ENCODE data around the gene RAB35. TPM values are rescaled to one million over a fixed set of nuclear protein-coding genes. Genes with fewer than 3 reads are reported as not detected.

RAB35 gene
- total RNA-seq, 1 experiment from 2014 or later, result 57.1 TPM

DNA sequence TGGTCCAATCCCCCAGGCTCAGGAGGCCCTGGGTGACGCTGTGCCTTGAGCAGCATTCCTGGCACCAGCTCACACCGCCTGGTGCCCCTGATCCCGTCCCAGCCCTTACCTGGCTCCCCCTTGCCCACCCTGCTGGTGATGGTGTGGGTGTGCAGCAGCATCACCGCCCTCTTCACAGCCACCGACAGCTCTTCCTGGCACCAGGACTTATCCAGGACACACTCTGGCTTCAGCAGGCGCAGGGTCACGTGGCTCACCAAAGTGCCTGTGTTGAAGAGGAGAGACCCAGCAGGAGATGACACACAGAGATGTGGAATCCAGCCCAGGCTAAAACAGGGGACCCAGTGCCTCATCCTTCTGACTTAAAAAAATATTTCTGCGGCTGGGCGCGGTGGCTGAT is 41.8 kb upstream of the RAB35 start:
- CTCF ChIA-PET, result no interaction called here
- BruUV-seq (replicated peaks), result no TSS peak
- no peaks in the 10 kb centered on the region for H3K9me2 ChIP-seq (ENCODE audit: insufficient read depth)
- peaks cover 10% of the 10 kb centered on the region for H3K79me2 ChIP-seq (ENCODE audit: insufficient read depth, low read length)
- DNase-seq (ENCODE audit: low read depth, low spot score) (no peak), ATAC-seq (peak; percentile 27; the same call in 1 of the 2 replicates)
- H3K36me3 ChIP-seq (ENCODE audit: control insufficient read depth in 1 of 2, insufficient read depth in 2 of 2, low read length in 2 of 2), result peaks cover 78 to 97% of the 10 kb centered on the region in 2 experiments; a peak in 3 of 4 replicates
- intact Hi-C loops (cut with micrococcal nuclease), result no loop called here
- H3K4me1 ChIP-seq (ENCODE audit: control insufficient read depth in 1 of 2, insufficient read depth in 2 of 2, low read length in 2 of 2), result no peaks in the 10 kb centered on the region
- no peak overlapping the region for H2AFZ ChIP-seq (ENCODE audit: low read depth, low read length, poor library complexity, severe bottlenecking)
- no peak overlapping the region for H3K4me2 ChIP-seq (ENCODE audit: low read length)
- POLR2A ChIA-PET, result interaction anchor here (1.1 kb wide), 1 partner anchor 43 kb away, joined by 3 read pairs; the partner anchor contains the start of gene RPLP0
- H3K9me3 ChIP-seq (ENCODE audit: control insufficient read depth in 1 of 2, insufficient read depth in 1 of 2, low read depth in 1 of 2, low read length in 2 of 2), result no peaks in the 10 kb centered on the region
- H3K27ac ChIP-seq (ENCODE audit: low read depth, low read length), result no peak overlapping the region
- RAD21 ChIA-PET (ENCODE audit: low non-redundant PET in 1 of 2, low total read pairs in 2 of 2, uncharacterized antibody in 2 of 2, unreplicated experiment in 2 of 2), result no interaction called here
- no peaks in the 10 kb centered on the region for H3K27me3 ChIP-seq (ENCODE audit: insufficient read depth, low read length)
- no peaks in the 10 kb centered on the region for H4K20me1 ChIP-seq (ENCODE audit: insufficient read depth)
- no peak overlapping the region for H3K4me3 ChIP-seq (replicated peaks in 1 of 2; ENCODE audit: low read depth in 1 of 2, low read length in 2 of 2)
- no peak overlapping the region for H3K9ac ChIP-seq (ENCODE audit: low read length)
- TF ChIP-seq EZH2 (IDR thresholded peaks at IDR 0.05) (no peak), TCF7L2 (IDR thresholded peaks at IDR 0.05; ENCODE audit: borderline replicate concordance, extremely low read depth, insufficient read depth, insufficient read length) (no peak), ZBTB33 (IDR thresholded peaks at IDR 0.05; ENCODE audit: extremely low read depth, insufficient replicate concordance, low read length) (no peak), YY1 (IDR thresholded peaks at IDR 0.05; ENCODE audit: extremely low read depth, insufficient replicate concordance, low read depth, low read length) (no peak), POLR2A (IDR thresholded peaks at IDR 0.05; ENCODE audit: borderline replicate concordance, extremely low read depth, insufficient read depth, insufficient read length) (no peak), ZNF274 (IDR thresholded peaks at IDR 0.05; ENCODE audit: low read depth, low read length) (no peak), ZFX (IDR thresholded peaks at IDR 0.05) (no peak), CEBPB (IDR thresholded peaks at IDR 0.05; ENCODE audit: low read depth) (no peak)

GRCh38 chr12:120157678-120158077 is 41.1 kb upstream of the RAB35 start:
- no TSS peak for BruUV-seq (replicated peaks)
- H3K27ac ChIP-seq (ENCODE audit: low read depth, low read length), result no peak overlapping the region
- POLR2A ChIA-PET, result no interaction called here
- H3K4me1 ChIP-seq (ENCODE audit: control insufficient read depth in 1 of 2, insufficient read depth in 2 of 2, low read length in 2 of 2), result no peaks in the 10 kb centered on the region
- H3K4me3 ChIP-seq (replicated peaks in 1 of 2; ENCODE audit: low read depth in 1 of 2, low read length in 2 of 2), result no peak overlapping the region
- peaks cover 78 to 97% of the 10 kb centered on the region in 2 experiments; a peak in 3 of 4 replicates for H3K36me3 ChIP-seq (ENCODE audit: control insufficient read depth in 1 of 2, insufficient read depth in 2 of 2, low read length in 2 of 2)
- CTCF ChIA-PET, result no interaction called here
- no peak for ATAC-seq
- H3K79me2 ChIP-seq (ENCODE audit: insufficient read depth, low read length), result peaks cover 17% of the 10 kb centered on the region
- H3K9ac ChIP-seq (ENCODE audit: low read length), result no peak overlapping the region
- H3K27me3 ChIP-seq (ENCODE audit: insufficient read depth, low read length), result no peaks in the 10 kb centered on the region
- no peak overlapping the region for H2AFZ ChIP-seq (ENCODE audit: low read depth, low read length, poor library complexity, severe bottlenecking)
- DNase-seq (ENCODE audit: low read depth, low spot score), result no peak
- no peaks in the 10 kb centered on the region for H4K20me1 ChIP-seq (ENCODE audit: insufficient read depth)
- H3K9me2 ChIP-seq (ENCODE audit: insufficient read depth), result no peaks in the 10 kb centered on the region
- no peak overlapping the region for H3K4me2 ChIP-seq (ENCODE audit: low read length)
- H3K9me3 ChIP-seq (ENCODE audit: control insufficient read depth in 1 of 2, insufficient read depth in 1 of 2, low read depth in 1 of 2, low read length in 2 of 2), result no peaks in the 10 kb centered on the region
- RAD21 ChIA-PET (ENCODE audit: low non-redundant PET in 1 of 2, low total read pairs in 2 of 2, uncharacterized antibody in 2 of 2, unreplicated experiment in 2 of 2), result no interaction called here
- intact Hi-C loops (cut with micrococcal nuclease), result no loop called here
- TF ChIP-seq EGR1 (IDR thresholded peaks at IDR 0.05; ENCODE audit: low read depth) (no peak), CTCF (IDR thresholded peaks at IDR 0.05 in 2 of 3, conservative IDR thresholded peaks at IDR 0.05 in 1 of 3; ENCODE audit: borderline replicate concordance in 1 of 3, insufficient read depth in 1 of 3, low read depth in 2 of 3, low read length in 2 of 3) (no peak), RAD21 (IDR thresholded peaks at IDR 0.05; ENCODE audit: low read depth) (no peak), ZFX (IDR thresholded peaks at IDR 0.05) (no peak), FOSL1 (IDR thresholded peaks at IDR 0.05; ENCODE audit: low read depth) (no peak), ELF1 (IDR thresholded peaks at IDR 0.05; ENCODE audit: borderline replicate concordance, low read depth) (no peak), SP1 (IDR thresholded peaks at IDR 0.05; ENCODE audit: low read depth) (no peak), YY1 (IDR thresholded peaks at IDR 0.05; ENCODE audit: extremely low read depth, insufficient replicate concordance, low read depth, low read length) (no peak), CBX3 (IDR thresholded peaks at IDR 0.05; ENCODE audit: low read depth) (no peak), ZNF274 (IDR thresholded peaks at IDR 0.05; ENCODE audit: low read depth, low read length) (no peak), MAX (IDR thresholded peaks at IDR 0.05) (no peak), TCF7L2 (IDR thresholded peaks at IDR 0.05; ENCODE audit: borderline replicate concordance, extremely low read depth, insufficient read depth, insufficient read length) (no peak)
- TF ChIP-seq, protein P1, sequence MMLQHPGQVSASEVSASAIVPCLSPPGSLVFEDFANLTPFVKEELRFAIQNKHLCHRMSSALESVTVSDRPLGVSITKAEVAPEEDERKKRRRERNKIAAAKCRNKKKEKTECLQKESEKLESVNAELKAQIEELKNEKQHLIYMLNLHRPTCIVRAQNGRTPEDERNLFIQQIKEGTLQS (IDR thresholded peaks at IDR 0.05), result no peak
